K562 (cell line): ENCODE measurements around the gene FBXO28. TPM values are rescaled to one million over a fixed set of nuclear protein-coding genes. Genes with fewer than 3 reads are reported as not detected.

ENCODE experiments used
- ATAC-seq: fragments of 200-7000 bp; cut with Tn5 transposase; 3 replicates; pipeline ENCODE4 v1.9.1; 2020; ENCODE audit warnings: moderate library complexity
- BruUV-seq: library from RNA; stranded (reverse); fragments of 400-500 nt; replicated peaks from 2 replicates; lab custom pipeline; 2021; lab: Mats Ljungman, UMichigan
- CTCF ChIA-PET: fragments of 300-600 bp; formaldehyde crosslinking; extraction: SDS; loops from one replicate; lab custom pipeline; 2021; ENCODE audit warnings: low intra/inter-chr PET ratio; lab: Yijun Ruan, JAX
- POLR2A ChIA-PET: fragments of 300-600, 350-650 bp; sonication (Branson Sonifier 250); formaldehyde crosslinking; extraction: SDS; loops from one replicate; lab custom pipeline; 2021; ENCODE audit warnings: antibody characterized with exemption, inconsistent platforms; lab: Yijun Ruan, JAX
- DNase-seq, 4 experiments: peaks; one replicate each; pipeline versions ENCODE4 v3.0.0 to v3.0.0-alpha.2; 2011 to 2018; ENCODE audit warnings: low spot score in 3 of 4, mixed read lengths in 3 of 4; ENCODE audit errors: extremely low read depth in 1 of 4
- FAIRE-seq: peaks from 2 replicates; lab custom pipeline; 2011; peaks lifted over from hg19 to GRCh38; lab: Jason Lieb, UNC
- H2AFZ ChIP-seq: 2 replicates; pipeline ENCODE4 v1.6.0; 2011; ENCODE audit warnings: low read depth, low read length, control low read depth, inconsistent platforms
- H3K27ac ChIP-seq: fragments of 200-600 bp; 3 replicates; pipeline ENCODE4 v1.8.0; 2011; ENCODE audit warnings: low read depth, mild to moderate bottlenecking, control low read depth, inconsistent platforms, low read length, moderate library complexity, mixed read lengths; ENCODE audit errors: extremely low read depth
- H3K27me3 ChIP-seq, 2 experiments: fragments of 300-600 bp in 1 of 2; 2 replicates in 1 of 2; 3 replicates in 1 of 2; pipeline versions ENCODE4 v1.6.0 to v1.8.0; 2011; ENCODE audit warnings: inconsistent platforms in 2 of 2, low read length in 2 of 2, mild to moderate bottlenecking in 1 of 2, mixed read lengths in 1 of 2, moderate library complexity in 1 of 2; ENCODE audit not compliant: control insufficient read depth in 2 of 2, insufficient read depth in 2 of 2
- H3K36me3 ChIP-seq: fragments of 300-600 bp; 3 replicates; pipeline ENCODE4 v1.8.0; 2011; ENCODE audit warnings: mild to moderate bottlenecking, low read length, inconsistent platforms; ENCODE audit not compliant: control insufficient read depth, insufficient read depth
- H3K4me1 ChIP-seq, 2 experiments: fragments of 200-600 bp in 1 of 2; replicated peaks in 1 of 2; 2 replicates in 1 of 2; 3 replicates in 1 of 2; pipeline versions ENCODE4 v1.5.1 to v1.8.0; 2011; ENCODE audit warnings: inconsistent platforms in 2 of 2, low read length in 2 of 2, mild to moderate bottlenecking in 1 of 2, mixed read lengths in 1 of 2, moderate library complexity in 1 of 2; ENCODE audit not compliant: control insufficient read depth in 2 of 2, insufficient read depth in 2 of 2
- H3K4me2 ChIP-seq: 2 replicates; pipeline ENCODE4 v1.6.1; 2011; ENCODE audit warnings: low read length, control low read depth, inconsistent platforms, mixed read lengths; ENCODE audit not compliant: insufficient read depth
- H3K4me3 ChIP-seq: fragments of 200-600 bp; sonication (generic), shearing (Covaris generic); 2 replicates; pipeline ENCODE4 v1.5.1; 2016; ENCODE audit warnings: control low read depth, inconsistent platforms
- H3K79me2 ChIP-seq: fragments of 200-600 bp; 3 replicates; pipeline ENCODE4 v1.8.0; 2011; ENCODE audit warnings: low read length, inconsistent platforms; ENCODE audit not compliant: control insufficient read depth, insufficient read depth
- H3K9ac ChIP-seq, 2 experiments: 2 replicates each; pipeline versions ENCODE4 v1.6.0 to v1.6.1; 2011; ENCODE audit warnings: low read depth in 2 of 2, low read length in 2 of 2, control low read depth in 1 of 2, inconsistent platforms in 1 of 2, mild to moderate bottlenecking in 1 of 2, mixed read lengths in 1 of 2; ENCODE audit not compliant: insufficient read depth in 1 of 2
- H3K9me1 ChIP-seq: one replicate; pipeline ENCODE4 v1.6.0; 2011; ENCODE audit warnings: inconsistent platforms, mild to moderate bottlenecking, low read length, moderate library complexity; ENCODE audit not compliant: control insufficient read depth, insufficient read depth
- H3K9me3 ChIP-seq: replicated peaks from 2 replicates; pipeline ENCODE4 v1.5.1; 2011; ENCODE audit warnings: low read depth, low read length, inconsistent platforms; ENCODE audit not compliant: control insufficient read depth, insufficient read depth
- H4K20me1 ChIP-seq: replicated peaks from 2 replicates; pipeline ENCODE4 v1.6.1; 2011; ENCODE audit warnings: low read length, inconsistent platforms, mixed read lengths; ENCODE audit not compliant: control insufficient read depth, insufficient read depth
- BCL6 ChIP-seq: fragments of 250-450 bp; sonication (Bioruptor Pico); IDR thresholded peaks from 2 replicates; pipeline ENCODE4 v1.4.0; 2020
- CREB3 ChIP-seq: fragments of 450-650 bp; conservative IDR thresholded peaks from 2 replicates; pipeline ENCODE4 v1.6.1; 2016; ENCODE audit warnings: missing genetic modification characterization, low read depth, mild to moderate bottlenecking, missing compliant biosample characterization, moderate library complexity
- ETV1 ChIP-seq: fragments of 450-650 bp; conservative IDR thresholded peaks from 2 replicates; pipeline ENCODE4 v1.6.1; 2016; ENCODE audit warnings: missing genetic modification characterization, control low read depth, low read depth, missing compliant biosample characterization
- HCFC1 ChIP-seq: IDR thresholded peaks from 2 replicates; pipeline ENCODE4 v1.6.1; 2012; ENCODE audit warnings: low read depth, low read length, improper control_type of control experiment
- NCOA1 ChIP-seq: fragments of 450-650 bp; IDR thresholded peaks from 2 replicates; pipeline ENCODE4 v1.6.1; 2016; ENCODE audit warnings: low read depth
- RBFOX2 ChIP-seq: fragments of 200-400 bp; formaldehyde crosslinking; IDR thresholded peaks from 2 replicates; pipeline ENCODE4 v1.6.1; 2017; ENCODE audit warnings: low read depth, mild to moderate bottlenecking, low read length, moderate library complexity
- TCFL5 ChIP-seq: fragments of 250-450 bp; sonication (Bioruptor Pico); conservative IDR thresholded peaks from 2 replicates; pipeline ENCODE4 v1.6.1; 2021; ENCODE audit warnings: mild to moderate bottlenecking, moderate library complexity, matching md5 sums
- ZBTB8A ChIP-seq: fragments of 450-650 bp; IDR thresholded peaks from 2 replicates; pipeline ENCODE4 v1.6.1; 2018; ENCODE audit warnings: mild to moderate bottlenecking, moderate library complexity; ENCODE audit not compliant: partially characterized antibody
- WGBS: fragments of 100-300 bp; shearing (Covaris generic); methylation state at CpG from one replicate; pipeline ENCODE4 v1.1.6; 2016; ENCODE audit warnings: low coverage, mixed read lengths; ENCODE audit not compliant: insufficient coverage; ENCODE audit errors: missing lambda C conversion rate; 5-methylcytosine and 5-hydroxymethylcytosine counted together
- in situ Hi-C: fragments of 300-500 bp; cut with MboI; formaldehyde crosslinking; loops from 4 replicates; pipeline ENCODE4 v1.15.0; 2018; ENCODE audit warnings: inconsistent platforms, mixed read lengths
- intact Hi-C: fragments of 100-400 bp; cut with micrococcal nuclease; formaldehyde crosslinking; loops from 2 replicates; pipeline ENCODE4 v1.14.2; 2022
- polyA plus RNA-seq, 8 experiments: library from polyadenylated mRNA; depleted of rRNA in 4 of 8; stranded (reverse) in 5 of 8; unstranded in 3 of 8; fragments of >200 nt; fragmentation: Nextera tagmentation in 2 of 8; fragmentation: Illumina TruSeq in 1 of 8; extraction: Ambion mirVana in 2 of 8; extraction: Trizol in 1 of 8; gene quantifications; 2 replicates each; pipeline versions ENCODE4 v1.2.1 to v1.2.3, GENCODE V29; 2011 to 2014; ENCODE audit warnings: inconsistent platforms in 1 of 8, missing spikeins in 1 of 8
- total RNA-seq, 7 experiments: library from RNA; depleted of rRNA in 6 of 7; stranded (reverse); fragments of >200 nt in 6 of 7; fragmentation: Illumina TruSeq in 2 of 7; extraction: Trizol in 2 of 7; gene quantifications; 2 replicates each; pipeline versions ENCODE4 v1.2.1 to v1.2.3, GENCODE V29; 2011 to 2021; ENCODE audit warnings: low replicate concordance in 1 of 7
- TF ChIP-seq, protein P1 (sequence below): sonication (generic); formaldehyde crosslinking; IDR thresholded peaks from 2 replicates; pipeline ENCODE4 v1.8.0; 2022; ENCODE audit warnings: mild to moderate bottlenecking, missing genetic modification reagents

FBXO28 gene
- total and polyA plus RNA-seq, 9 of the 15 experiments (the other 6 are each of a cell fraction or from before 2014, with no cell fraction given) = 4.1 to 34.8 (median 25.3) TPM

GRCh38 chr1:224199679-224200078 lies 85.8 kb downstream of the FBXO28 start:
- Histone ChIP-seq H4K20me1 (no peaks in the 10 kb centered on the region), H3K36me3 (no peaks in the 10 kb centered on the region), H3K27me3 (no peaks in the 10 kb centered on the region), H3K27ac (no peak overlapping the region), H3K9ac (no peak overlapping the region), H2AFZ (no peak overlapping the region), H3K9me3 (no peaks in the 10 kb centered on the region), H3K9me1 (no peaks in the 10 kb centered on the region), H3K4me1 (peaks cover 3 to 4% of the 10 kb centered on the region in 2 experiments; a peak in 3 of 5 replicates), H3K4me3 (no peak overlapping the region), H3K4me2 (no peak overlapping the region), H3K79me2 (no peaks in the 10 kb centered on the region)
- no peak for FAIRE-seq
- CTCF ChIA-PET = no interaction called here
- no peak for TF ChIP-seq TCFL5
- TF ChIP-seq, protein P1, sequence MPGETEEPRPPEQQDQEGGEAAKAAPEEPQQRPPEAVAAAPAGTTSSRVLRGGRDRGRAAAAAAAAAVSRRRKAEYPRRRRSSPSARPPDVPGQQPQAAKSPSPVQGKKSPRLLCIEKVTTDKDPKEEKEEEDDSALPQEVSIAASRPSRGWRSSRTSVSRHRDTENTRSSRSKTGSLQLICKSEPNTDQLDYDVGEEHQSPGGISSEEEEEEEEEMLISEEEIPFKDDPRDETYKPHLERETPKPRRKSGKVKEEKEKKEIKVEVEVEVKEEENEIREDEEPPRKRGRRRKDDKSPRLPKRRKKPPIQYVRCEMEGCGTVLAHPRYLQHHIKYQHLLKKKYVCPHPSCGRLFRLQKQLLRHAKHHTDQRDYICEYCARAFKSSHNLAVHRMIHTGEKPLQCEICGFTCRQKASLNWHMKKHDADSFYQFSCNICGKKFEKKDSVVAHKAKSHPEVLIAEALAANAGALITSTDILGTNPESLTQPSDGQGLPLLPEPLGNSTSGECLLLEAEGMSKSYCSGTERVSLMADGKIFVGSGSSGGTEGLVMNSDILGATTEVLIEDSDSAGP = no peak
- no peak for TF ChIP-seq ETV1 (tag)
- no peak for TF ChIP-seq NCOA1
- TF ChIP-seq HCFC1 = no peak
- TF ChIP-seq RBFOX2 = no peak
- TF ChIP-seq BCL6 (CRISPR knock-in tag) = no peak
- TF ChIP-seq CREB3 = no peak
- no peak for TF ChIP-seq ZBTB8A
- intact Hi-C loops (no loop called here), in situ Hi-C loops (no loop called here)
- DNase-seq = no peak
- no peak for ATAC-seq
- WGBS = 17% methylated on average over 2 of the region's 2 CpGs
- POLR2A ChIA-PET = interaction anchor here (2.3 kb wide), 1 partner anchor 16 kb away, joined by 5 read pairs; the partner anchor contains the start of gene DEGS1
- no TSS peak for BruUV-seq
